SK-N-SH treated with all-trans-retinoic acid at 6 μM for 48 hours (cell line): ENCODE results near the gene SF3A1.

Experiments used
- ATAC-seq: fragments of 200-7000 bp; cut with Tn5 transposase; 3 replicates; pipeline ENCODE4 v1.9.1; 2020; ENCODE audit warnings: mild to moderate bottlenecking, moderate library complexity
- ARNTL ChIP-seq: fragments of 450-650 bp; formaldehyde crosslinking; IDR thresholded peaks from 2 replicates; pipeline ENCODE4 v1.5.0; 2020; ENCODE audit warnings: low read depth, mild to moderate bottlenecking, moderate library complexity, borderline replicate concordance
- CREB5 ChIP-seq: fragments of 250-450 bp; sonication (Bioruptor Pico); IDR thresholded peaks from 2 replicates; pipeline ENCODE4 v1.5.1; 2020; ENCODE audit warnings: low read depth, mild to moderate bottlenecking, moderate library complexity
- CSDC2 ChIP-seq: fragments of 250-450 bp; sonication (Bioruptor Pico); IDR thresholded peaks from 2 replicates; pipeline ENCODE4 v1.5.0; 2020; ENCODE audit warnings: mild to moderate bottlenecking, moderate library complexity
- CSRNP3 ChIP-seq: fragments of 250-450 bp; sonication (Bioruptor Pico); IDR thresholded peaks from 2 replicates; pipeline ENCODE4 v1.5.1; 2021; ENCODE audit warnings: mild to moderate bottlenecking, moderate library complexity
- GLIS3 ChIP-seq: fragments of 250-450 bp; sonication (Bioruptor Pico); IDR thresholded peaks from 2 replicates; pipeline ENCODE4 v1.5.0; 2020; ENCODE audit warnings: mild to moderate bottlenecking, moderate library complexity
- ISL1 ChIP-seq: fragments of 250-450 bp; sonication (Bioruptor Pico); IDR thresholded peaks from 2 replicates; pipeline ENCODE4 v2.1.2; 2022; ENCODE audit warnings: mild to moderate bottlenecking, moderate library complexity
- OSR1 ChIP-seq: fragments of 250-450 bp; sonication (Bioruptor Pico); IDR thresholded peaks from 2 replicates; pipeline ENCODE4 v1.8.0; 2022; ENCODE audit warnings: moderate library complexity, mild to moderate bottlenecking, inconsistent platforms
- PATZ1 ChIP-seq: fragments of 250-450 bp; sonication (Bioruptor Pico); IDR thresholded peaks from 2 replicates; pipeline ENCODE4 v1.8.0; 2020; ENCODE audit warnings: mild to moderate bottlenecking, moderate library complexity, borderline replicate concordance
- POU6F1 ChIP-seq: fragments of 250-450 bp; sonication (Bioruptor Pico); IDR thresholded peaks from 2 replicates; pipeline ENCODE4 v1.8.0; 2021; ENCODE audit warnings: low read depth, mild to moderate bottlenecking, moderate library complexity, borderline replicate concordance
- PPARA ChIP-seq: fragments of 250-450 bp; sonication (Bioruptor Pico); IDR thresholded peaks from 2 replicates; pipeline ENCODE4 v1.5.0; 2020; ENCODE audit warnings: mild to moderate bottlenecking, borderline replicate concordance
- SNAI2 ChIP-seq: fragments of 250-450 bp; sonication (Bioruptor Pico); IDR thresholded peaks from 2 replicates; pipeline ENCODE4 v1.5.0; 2020; ENCODE audit warnings: mild to moderate bottlenecking, moderate library complexity
- TOX ChIP-seq: fragments of 250-450 bp; sonication (Bioruptor Pico); IDR thresholded peaks from 2 replicates; pipeline ENCODE4 v1.8.0; 2021; ENCODE audit warnings: mild to moderate bottlenecking, moderate library complexity, borderline replicate concordance
- TSHZ2 ChIP-seq: fragments of 250-450 bp; sonication (Bioruptor Pico); IDR thresholded peaks from 2 replicates; pipeline ENCODE4 v1.5.0; 2020; ENCODE audit warnings: mild to moderate bottlenecking, moderate library complexity
- ZC3H10 ChIP-seq: fragments of 250-450 bp; sonication (Bioruptor Pico); IDR thresholded peaks from 2 replicates; pipeline ENCODE4 v1.5.1; 2021; ENCODE audit warnings: mild to moderate bottlenecking, moderate library complexity
- ZFP3 ChIP-seq: fragments of 250-450 bp; sonication (Bioruptor Pico); IDR thresholded peaks from 2 replicates; pipeline ENCODE4 v1.5.0; 2020; ENCODE audit warnings: mild to moderate bottlenecking, moderate library complexity
- ZFP30 ChIP-seq: fragments of 450-650 bp; formaldehyde crosslinking; IDR thresholded peaks from 2 replicates; pipeline ENCODE4 v1.5.0; 2022; ENCODE audit warnings: mild to moderate bottlenecking, moderate library complexity
- ZNF565 ChIP-seq: fragments of 450-650 bp; formaldehyde crosslinking; conservative IDR thresholded peaks from 2 replicates; pipeline ENCODE4 v1.5.0; 2020; ENCODE audit warnings: low read depth, mild to moderate bottlenecking, moderate library complexity
- ZNF70 ChIP-seq: fragments of 450-650 bp; formaldehyde crosslinking; IDR thresholded peaks from 2 replicates; pipeline ENCODE4 v1.5.0; 2020; ENCODE audit warnings: mild to moderate bottlenecking, moderate library complexity
- ZNF8 ChIP-seq: fragments of 450-650 bp; formaldehyde crosslinking; IDR thresholded peaks from 2 replicates; pipeline ENCODE4 v1.5.0; 2020; ENCODE audit warnings: mild to moderate bottlenecking, moderate library complexity

The SF3A1 gene

GRCh38 chr22:30305906-30306626 lies 50.6 kb downstream of the SF3A1 start:
- no peak for TF ChIP-seq CREB5 (CRISPR knock-in tag)
- no peak for ATAC-seq

GRCh38 chr22:30305519-30305905 lies 51.2 kb downstream of the SF3A1 start:
- peak; percentile 23; the same call in 2 of the 3 replicates for ATAC-seq

GRCh38 chr22:30304495-30305244 lies 52.0 kb downstream of the SF3A1 start:
- ATAC-seq = peak; percentile 26
- TF ChIP-seq ISL1 (CRISPR knock-in tag) = no peak
- peak; percentile 79 for TF ChIP-seq ZFP3 (CRISPR knock-in tag)

More at GRCh38 chr22:30305519-30305905, 51.2 kb downstream of the SF3A1 start:
- no peak for TF ChIP-seq TOX
- TF ChIP-seq PPARA (CRISPR knock-in tag) = no peak
- no peak for TF ChIP-seq ZNF8

- ATAC-seq = no peak
Observed at GRCh38 chr22:30302810-30303138, 53.9 kb downstream of the SF3A1 start.

More at GRCh38 chr22:30302810-30303138, 53.9 kb downstream of the SF3A1 start:
- TF ChIP-seq ZFP30 (CRISPR knock-in tag) (no peak), ZNF565 (CRISPR knock-in tag) (no peak), ZFP3 (CRISPR knock-in tag) (no peak), ZC3H10 (CRISPR knock-in tag) (no peak), CSDC2 (CRISPR knock-in tag) (no peak), ZNF70 (no peak), CSRNP3 (CRISPR knock-in tag) (no peak), SNAI2 (CRISPR knock-in tag) (no peak), CREB5 (CRISPR knock-in tag) (no peak), ISL1 (CRISPR knock-in tag) (no peak), TSHZ2 (CRISPR knock-in tag) (no peak), GLIS3 (CRISPR knock-in tag) (no peak), ARNTL (CRISPR knock-in tag) (no peak), POU6F1 (CRISPR knock-in tag) (no peak), OSR1 (CRISPR knock-in tag) (no peak), PATZ1 (CRISPR knock-in tag) (no peak)
